Lower leg skin (tissue), 3 donors: ENCODE results near the gene PECR.

Experiments used
- CTCF ChIP-seq, 3 donors: fragments of 450-650 bp; IDR thresholded peaks; one replicate each; pipeline ENCODE4 v1.5.1; 2016; ENCODE audit warnings: antibody characterized with exemption in 3 of 3, mild to moderate bottlenecking in 3 of 3, moderate library complexity in 2 of 3
- POLR2A ChIP-seq, 2 donors: fragments of 450-650 bp; IDR thresholded peaks; one replicate each; pipeline ENCODE4 v1.6.1; 2016 to 2017; ENCODE audit warnings: antibody characterized with exemption in 2 of 2, mild to moderate bottlenecking in 1 of 2, moderate library complexity in 1 of 2

- no peak for TF ChIP-seq CTCF (IDR thresholded peaks at IDR 0.05)
- TF ChIP-seq POLR2A (IDR thresholded peaks at IDR 0.05): no peak
Observed at GRCh38 chr2:216082805-216083204, 1.2 kb upstream of the PECR start.
